Glutamatergic neuron (in vitro differentiated cells): ENCODE data around the gene C7orf33. TPM values are rescaled to one million over a fixed set of nuclear protein-coding genes. Genes with fewer than 3 reads are reported as not detected.

ENCODE experiments used
- DNase-seq: peaks from one replicate; pipeline ENCODE4 v3.0.0; 2022
- H3K27ac Mint-ChIP-seq: one replicate; pipeline ENCODE4 v1.8.0; 2020; ENCODE audit warnings: mild to moderate bottlenecking, mixed read lengths, inconsistent platforms; ENCODE audit not compliant: unreplicated experiment
- H3K27me3 Mint-ChIP-seq: one replicate; pipeline ENCODE4 v1.8.0; 2020; ENCODE audit warnings: mild to moderate bottlenecking, moderate library complexity, mixed read lengths, inconsistent platforms; ENCODE audit not compliant: unreplicated experiment
- H3K36me3 Mint-ChIP-seq: one replicate; pipeline ENCODE4 v1.8.0; 2020; ENCODE audit warnings: mild to moderate bottlenecking, mixed read lengths, inconsistent platforms; ENCODE audit not compliant: unreplicated experiment
- H3K4me1 Mint-ChIP-seq: one replicate; pipeline ENCODE4 v1.8.0; 2020; ENCODE audit warnings: mild to moderate bottlenecking, low read depth, mixed read lengths, inconsistent platforms; ENCODE audit not compliant: unreplicated experiment
- H3K4me3 Mint-ChIP-seq: one replicate; pipeline ENCODE4 v1.8.0; 2020; ENCODE audit warnings: mild to moderate bottlenecking, mixed read lengths, inconsistent platforms; ENCODE audit not compliant: unreplicated experiment
- H3K9me3 Mint-ChIP-seq: one replicate; pipeline ENCODE4 v1.8.0; 2020; ENCODE audit warnings: mild to moderate bottlenecking, moderate library complexity, mixed read lengths, inconsistent platforms; ENCODE audit not compliant: unreplicated experiment
- CTCF ChIP-seq: fragments of 200-600 bp; sonication (generic); IDR thresholded peaks from one replicate; pipeline ENCODE4 v1.5.0; 2021; ENCODE audit not compliant: partially characterized antibody, unreplicated experiment
- total RNA-seq: library from RNA; stranded (reverse); fragmentation: NEBNext Ultra II Directional; extraction: Animal tissue kit (Norgen Biotek cat#: 25700); gene quantifications from one replicate; pipeline ENCODE4 v1.2.1, GENCODE V29; 2021; ENCODE audit not compliant: unreplicated experiment

Gene C7orf33
- total RNA-seq, 1 donor from 2014 or later: not detected

- Mint-ChIP-seq H3K36me3 (no peaks in the 10 kb centered on the region), H3K4me1 (no peaks in the 10 kb centered on the region)
- DNase-seq: no peak
These were observed 62.2 kb downstream of the C7orf33 start for GRCh38 chr7:148652773-148653172.

GRCh38 chr7:148657929-148658328 is 67.4 kb downstream of the C7orf33 start:
- H3K27me3 Mint-ChIP-seq: no peaks in the 10 kb centered on the region
- peaks cover 3% of the 10 kb centered on the region for H3K4me1 Mint-ChIP-seq
- TF ChIP-seq CTCF: no peak
- H3K36me3 Mint-ChIP-seq: no peaks in the 10 kb centered on the region
- DNase-seq: no peak
- no peak overlapping the region for H3K27ac Mint-ChIP-seq
- H3K4me3 Mint-ChIP-seq: no peak overlapping the region
- H3K9me3 Mint-ChIP-seq: peaks cover 3% of the 10 kb centered on the region

More at GRCh38 chr7:148652773-148653172, 62.2 kb downstream of the C7orf33 start:
- peaks cover 2% of the 10 kb centered on the region for H3K9me3 Mint-ChIP-seq
- no peaks in the 10 kb centered on the region for H3K27me3 Mint-ChIP-seq
- no peak for TF ChIP-seq CTCF
- no peak overlapping the region for H3K4me3 Mint-ChIP-seq
- no peak overlapping the region for H3K27ac Mint-ChIP-seq

GRCh38 chr7:148661471-148661870 is 70.9 kb downstream of the C7orf33 start:
- TF ChIP-seq CTCF: no peak
- Mint-ChIP-seq H3K27ac (no peak overlapping the region), H3K4me3 (no peak overlapping the region), H3K36me3 (no peaks in the 10 kb centered on the region), H3K27me3 (no peaks in the 10 kb centered on the region), H3K9me3 (peaks cover 1% of the 10 kb centered on the region), H3K4me1 (peaks cover 6% of the 10 kb centered on the region)
- DNase-seq: no peak

- peaks cover 3% of the 10 kb centered on the region for H3K9me3 Mint-ChIP-seq
- no peak for TF ChIP-seq CTCF
- H3K4me3 Mint-ChIP-seq: no peak overlapping the region
- no peaks in the 10 kb centered on the region for H3K27me3 Mint-ChIP-seq
- H3K27ac Mint-ChIP-seq: peak overlapping the region; percentile 53
- no peak for DNase-seq
- H3K4me1 Mint-ChIP-seq: peaks cover 6% of the 10 kb centered on the region
- H3K36me3 Mint-ChIP-seq: no peaks in the 10 kb centered on the region
These were observed 72.1 kb downstream of the C7orf33 start for GRCh38 chr7:148662646-148663045.

- Mint-ChIP-seq H3K4me3 (no peak overlapping the region), H3K27me3 (peaks cover 2% of the 10 kb centered on the region), H3K27ac (no peak overlapping the region), H3K36me3 (no peaks in the 10 kb centered on the region), H3K4me1 (peaks cover 6% of the 10 kb centered on the region), H3K9me3 (peaks cover 3% of the 10 kb centered on the region)
- no peak for TF ChIP-seq CTCF
- no peak for DNase-seq
These were observed 73.8 kb downstream of the C7orf33 start for GRCh38 chr7:148664324-148664723.
